HG03196 (cell line): ENCODE results near the gene SLC36A2.

Source experiments
- ATAC-seq: cut with Tn5 transposase; IDR thresholded peaks from one replicate; pipeline ENCODE4 v1.9.1; 2021; ENCODE audit not compliant: unreplicated experiment

The SLC36A2 gene

GRCh38 chr5:151284392-151284967, 62.9 kb downstream of the SLC36A2 start:
- no peak for ATAC-seq

- ATAC-seq: no peak
Observed at GRCh38 chr5:151283120-151283825, 64.1 kb downstream of the SLC36A2 start.

- no peak for ATAC-seq
Observed at GRCh38 chr5:151281001-151281639, 66.2 kb downstream of the SLC36A2 start.

DNA sequence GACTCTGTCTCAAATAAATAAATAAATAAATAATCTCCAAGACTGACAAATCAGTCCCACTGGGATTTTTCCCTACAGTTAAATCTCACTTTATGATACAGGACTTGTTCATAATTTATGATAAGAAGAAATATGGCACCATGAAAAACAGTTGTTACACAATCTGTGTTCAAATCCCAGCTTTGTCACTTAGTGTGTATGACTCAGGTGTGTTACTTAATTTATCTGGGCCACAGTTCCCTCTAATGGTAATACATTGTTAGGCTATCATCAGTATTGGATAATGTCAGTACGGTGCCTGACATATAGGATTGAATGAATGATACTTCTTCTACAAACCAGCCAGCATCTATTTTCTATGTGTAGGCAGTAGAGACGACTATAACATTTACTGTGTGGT, 66.9 kb downstream of the SLC36A2 start:
- no peak for ATAC-seq

DNA sequence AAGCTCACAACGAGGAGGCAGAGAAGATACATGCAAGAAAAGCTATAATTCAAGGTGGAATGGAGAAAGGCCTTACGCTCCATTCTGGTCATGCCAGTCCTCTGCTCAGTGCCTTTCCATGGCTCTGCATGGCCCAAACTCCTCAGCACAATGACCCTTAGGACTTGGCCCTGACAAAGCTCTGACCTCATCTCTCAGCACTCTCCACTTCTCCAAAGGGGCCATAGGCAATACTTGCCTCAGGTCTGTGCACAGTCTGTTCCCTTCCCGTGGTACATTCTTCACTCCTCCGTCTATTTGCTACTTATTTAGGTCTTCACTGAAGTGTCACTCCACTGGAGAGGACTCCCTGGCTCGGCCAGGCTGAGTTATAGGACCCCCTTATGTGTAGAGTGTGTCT, 68.5 kb downstream of the SLC36A2 start:
- ATAC-seq: no peak

- no peak for ATAC-seq
Observed at GRCh38 chr5:151275803-151276202, 71.6 kb downstream of the SLC36A2 start.

GRCh38 chr5:151274666-151275065, 72.7 kb downstream of the SLC36A2 start:
- ATAC-seq: no peak

DNA sequence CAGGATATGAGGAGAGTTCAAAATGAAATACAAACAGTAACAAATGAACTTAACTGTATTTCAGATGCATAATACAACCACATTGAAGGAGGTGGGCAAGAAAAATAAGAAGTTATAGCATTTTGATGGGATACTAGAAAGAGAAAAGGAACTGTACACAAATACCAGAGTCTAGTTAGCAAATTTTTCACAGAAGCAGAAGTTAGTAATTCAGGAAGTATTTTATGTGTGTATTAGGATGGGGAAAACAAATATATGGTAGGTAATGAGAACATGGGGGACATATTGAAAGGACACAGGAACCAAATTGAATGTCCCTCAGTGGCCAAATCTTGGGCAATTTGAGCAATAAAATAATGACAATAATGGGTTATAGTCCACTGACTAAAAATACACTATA, 76.0 kb downstream of the SLC36A2 start:
- no peak for ATAC-seq

DNA sequence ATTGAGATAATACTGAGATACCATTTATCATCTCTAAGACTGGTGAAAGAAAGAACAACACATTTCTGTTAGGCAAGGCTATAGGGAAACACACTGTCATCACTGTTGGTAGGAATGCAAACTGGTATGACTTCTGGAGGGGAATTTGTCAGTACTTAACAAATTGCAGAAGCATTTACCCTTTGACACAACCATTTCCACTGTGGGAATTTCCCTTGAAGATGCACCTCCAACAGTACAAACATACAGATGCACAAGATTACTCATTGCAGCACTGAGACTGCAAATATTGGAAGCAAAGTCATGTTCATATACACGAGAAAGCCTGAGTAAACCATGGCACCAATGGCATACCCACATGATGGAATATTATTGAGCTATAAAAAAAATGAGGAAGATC, 76.8 kb downstream of the SLC36A2 start:
- peak; percentile 73 for ATAC-seq

DNA sequence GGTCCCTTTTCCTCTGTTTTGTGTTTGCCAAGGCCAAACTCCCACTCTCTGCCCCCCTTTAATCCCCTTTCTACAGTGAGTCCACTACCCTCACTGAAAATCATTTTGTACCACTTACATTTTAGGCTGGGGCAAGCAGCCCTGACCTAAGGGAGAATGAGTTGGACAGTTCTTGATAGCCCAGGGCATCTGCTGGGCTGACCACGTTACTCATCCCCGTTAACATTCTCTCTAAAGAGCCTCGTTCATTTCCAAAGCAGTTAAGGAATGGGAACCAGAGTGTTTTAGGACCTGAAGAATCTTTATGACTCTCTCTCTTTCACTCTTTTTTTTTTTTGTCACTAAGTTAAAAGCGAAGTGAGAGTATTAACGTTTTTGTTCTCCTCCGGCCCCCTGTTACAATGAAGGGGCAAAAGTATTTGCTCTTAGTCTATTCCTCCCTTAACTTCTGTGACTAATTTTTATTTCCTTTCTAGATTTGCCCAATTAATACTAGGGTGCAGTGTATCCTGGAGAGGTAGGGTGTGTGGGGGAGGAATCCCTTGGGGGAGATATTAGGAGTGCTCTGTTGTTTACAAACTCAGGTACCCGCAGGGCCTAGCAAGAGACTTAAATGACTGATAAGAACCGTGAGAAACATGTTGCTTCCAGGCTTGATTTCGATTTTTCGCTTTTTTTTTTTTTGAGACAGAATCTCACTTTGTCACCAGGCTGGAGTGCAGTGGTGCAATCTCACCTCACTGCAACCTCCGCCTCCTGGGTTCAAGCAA, 79.7 kb downstream of the SLC36A2 start:
- ATAC-seq: no peak
